HG03565 (cell line): Measurements from ENCODE around the gene DMXL1.

Experiments used
- ATAC-seq: cut with Tn5 transposase; IDR thresholded peaks from one replicate; pipeline ENCODE4 v1.9.1; 2021; ENCODE audit warnings: mild to moderate bottlenecking, moderate library complexity; ENCODE audit not compliant: unreplicated experiment

The DMXL1 gene

GRCh38 chr5:119287547-119288111, 216.7 kb downstream of the DMXL1 start:
- no peak for ATAC-seq

- ATAC-seq = no peak
Measured at GRCh38 chr5:119288379-119289033, 217.6 kb downstream of the DMXL1 start.

- no peak for ATAC-seq
Measured at GRCh38 chr5:119289438-119290044, 218.7 kb downstream of the DMXL1 start.

GRCh38 chr5:119290161-119290569, 219.3 kb downstream of the DMXL1 start:
- ATAC-seq = peak; percentile 89

GRCh38 chr5:119290607-119291006, 219.7 kb downstream of the DMXL1 start:
- no peak for ATAC-seq

- ATAC-seq = no peak
Measured at GRCh38 chr5:119291056-119291455, 220.2 kb downstream of the DMXL1 start.

DNA sequence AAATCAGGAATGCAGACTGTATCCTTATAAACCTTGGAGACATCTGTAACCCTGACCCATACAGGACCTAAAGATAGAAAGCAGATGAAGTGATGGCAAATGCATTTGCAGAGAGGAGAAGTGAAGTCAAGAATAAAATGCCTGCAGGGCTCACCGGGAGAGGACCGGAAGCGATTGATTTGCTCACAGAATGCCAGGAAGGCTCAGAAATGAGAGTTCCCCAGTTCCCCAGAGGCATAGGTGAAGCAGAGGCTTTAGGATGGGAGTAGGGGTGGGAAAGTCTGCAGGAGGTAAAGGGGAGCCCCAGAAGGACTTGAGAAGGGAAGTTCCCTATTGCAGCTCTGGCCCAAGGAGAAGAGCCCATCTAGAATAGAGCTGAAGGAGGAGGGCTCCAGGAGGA, 221.0 kb downstream of the DMXL1 start:
- ATAC-seq = no peak

GRCh38 chr5:119292701-119293515, 222.0 kb downstream of the DMXL1 start:
- ATAC-seq = no peak

DNA sequence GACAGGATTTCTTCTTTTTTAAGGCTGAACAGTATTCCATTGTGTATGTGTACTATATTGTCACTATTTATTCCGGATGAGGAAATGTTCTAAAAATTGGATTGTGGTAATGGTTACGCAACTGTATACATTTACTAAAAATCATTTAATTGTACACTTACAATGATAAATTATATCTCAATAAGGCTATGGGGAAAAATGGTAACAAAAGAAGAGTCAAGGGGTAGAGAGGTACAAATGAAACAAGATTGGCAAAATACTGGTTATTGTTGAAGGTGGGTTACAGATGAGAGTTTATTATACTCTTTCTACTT, 222.6 kb downstream of the DMXL1 start:
- ATAC-seq = no peak
